ENCODE measurements around the gene C10orf90. TPM values are rescaled to one million over a fixed set of nuclear protein-coding genes. Genes with fewer than 3 reads are reported as not detected.

The C10orf90 gene
- total RNA-seq, 1 experiment from 2014 or later, result 0.18 TPM

DNA sequence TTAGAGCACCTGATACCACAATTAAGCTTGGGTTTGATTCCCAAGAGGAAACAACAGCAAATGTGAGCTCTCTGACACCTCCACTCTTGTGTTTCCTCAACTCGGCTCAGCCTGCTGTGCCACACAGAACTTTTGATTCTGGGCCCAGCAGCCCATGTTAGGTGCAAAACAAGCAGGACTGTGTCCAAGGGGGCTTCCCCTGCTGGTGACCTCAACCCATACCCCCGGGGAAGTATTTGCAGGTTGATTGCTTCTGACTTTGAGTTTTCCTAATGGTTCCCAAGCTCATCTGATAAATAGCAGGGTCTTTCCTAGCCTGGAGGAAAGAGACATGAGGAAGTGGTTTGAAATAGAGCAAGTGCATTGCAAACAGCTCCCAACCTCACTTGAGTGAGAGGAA lies 238.7 kb downstream of the C10orf90 start:
- H3F3A ChIP-seq (ENCODE audit: low read length, unreplicated experiment), result no peaks in the 10 kb centered on the region
- H3K9ac ChIP-seq (ENCODE audit: low read length), result no peak overlapping the region
- intact Hi-C loops (cut with micrococcal nuclease), result no loop called here
- H3K79me2 ChIP-seq (ENCODE audit: low read length), result no peaks in the 10 kb centered on the region
- H3K36me3 ChIP-seq (ENCODE audit: low read depth, low read length), result no peaks in the 10 kb centered on the region
- BruUV-seq (replicated peaks), result no TSS peak
- ATAC-seq (no peak), DNase-seq (no peak)
- H3K4me3 ChIP-seq (ENCODE audit: low read length), result no peak overlapping the region
- no peaks in the 10 kb centered on the region for H3K9me2 ChIP-seq (replicated peaks; ENCODE audit: low read length)
- peaks cover 16% of the 10 kb centered on the region for H3K4me1 ChIP-seq (ENCODE audit: insufficient read depth, low read length)
- POLR2A ChIA-PET (ENCODE audit: unreplicated experiment), result no interaction called here
- no peak overlapping the region for H3K27ac ChIP-seq (ENCODE audit: low read length)
- no peak for TF ChIP-seq EZH2 (IDR thresholded peaks at IDR 0.05; ENCODE audit: low read length, unreplicated experiment)
- TF ChIP-seq EZH2phosphoT487 (IDR thresholded peaks at IDR 0.05; ENCODE audit: borderline replicate concordance, low read length), result no peak
- TF ChIP-seq, protein P1, sequence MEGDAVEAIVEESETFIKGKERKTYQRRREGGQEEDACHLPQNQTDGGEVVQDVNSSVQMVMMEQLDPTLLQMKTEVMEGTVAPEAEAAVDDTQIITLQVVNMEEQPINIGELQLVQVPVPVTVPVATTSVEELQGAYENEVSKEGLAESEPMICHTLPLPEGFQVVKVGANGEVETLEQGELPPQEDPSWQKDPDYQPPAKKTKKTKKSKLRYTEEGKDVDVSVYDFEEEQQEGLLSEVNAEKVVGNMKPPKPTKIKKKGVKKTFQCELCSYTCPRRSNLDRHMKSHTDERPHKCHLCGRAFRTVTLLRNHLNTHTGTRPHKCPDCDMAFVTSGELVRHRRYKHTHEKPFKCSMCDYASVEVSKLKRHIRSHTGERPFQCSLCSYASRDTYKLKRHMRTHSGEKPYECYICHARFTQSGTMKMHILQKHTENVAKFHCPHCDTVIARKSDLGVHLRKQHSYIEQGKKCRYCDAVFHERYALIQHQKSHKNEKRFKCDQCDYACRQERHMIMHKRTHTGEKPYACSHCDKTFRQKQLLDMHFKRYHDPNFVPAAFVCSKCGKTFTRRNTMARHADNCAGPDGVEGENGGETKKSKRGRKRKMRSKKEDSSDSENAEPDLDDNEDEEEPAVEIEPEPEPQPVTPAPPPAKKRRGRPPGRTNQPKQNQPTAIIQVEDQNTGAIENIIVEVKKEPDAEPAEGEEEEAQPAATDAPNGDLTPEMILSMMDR (conservative IDR thresholded peaks at IDR 0.05; ENCODE audit: low read depth, low read length), result no peak
- H3K4me2 ChIP-seq (ENCODE audit: low read length), result no peak overlapping the region
- CTCF ChIA-PET, result no interaction called here
- no peak overlapping the region for H2AFZ ChIP-seq (ENCODE audit: low read length)
- no peaks in the 10 kb centered on the region for H4K20me1 ChIP-seq (ENCODE audit: low read length)
- no peaks in the 10 kb centered on the region for H3K9me3 ChIP-seq (ENCODE audit: low read length)
- no peaks in the 10 kb centered on the region for H3K27me3 ChIP-seq (ENCODE audit: low read length)

DNA sequence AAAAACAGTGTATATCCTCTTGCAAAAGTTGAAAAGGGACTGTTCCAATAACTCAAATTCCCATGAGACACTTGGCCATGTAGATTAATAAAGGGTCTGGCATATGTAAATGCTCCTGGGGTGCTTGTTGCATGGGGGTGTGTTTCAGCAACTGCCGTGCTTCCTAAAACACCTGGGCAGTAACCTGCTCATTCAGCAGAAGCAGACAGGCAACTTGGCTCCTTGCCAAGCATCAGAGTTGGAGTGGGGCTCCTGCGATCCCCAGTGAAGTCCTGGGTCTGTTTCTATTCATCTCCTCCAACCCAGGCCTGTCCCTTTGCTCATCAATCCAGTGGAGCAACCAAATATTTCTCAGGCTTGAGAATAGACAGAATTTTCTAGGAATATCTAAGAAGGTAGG lies 240.0 kb downstream of the C10orf90 start:
- Histone ChIP-seq H3K4me3 (ENCODE audit: low read length) (no peak overlapping the region), H2AFZ (ENCODE audit: low read length) (no peak overlapping the region), H4K20me1 (ENCODE audit: low read length) (no peaks in the 10 kb centered on the region), H3K9me3 (ENCODE audit: low read length) (no peaks in the 10 kb centered on the region), H3K27me3 (ENCODE audit: low read length) (no peaks in the 10 kb centered on the region), H3K9me2 (replicated peaks; ENCODE audit: low read length) (no peaks in the 10 kb centered on the region), H3K27ac (ENCODE audit: low read length) (no peak overlapping the region), H3K79me2 (ENCODE audit: low read length) (no peaks in the 10 kb centered on the region), H3K9ac (ENCODE audit: low read length) (no peak overlapping the region), H3K4me1 (ENCODE audit: insufficient read depth, low read length) (peaks cover 16% of the 10 kb centered on the region), H3K36me3 (ENCODE audit: low read depth, low read length) (no peaks in the 10 kb centered on the region), H3K4me2 (ENCODE audit: low read length) (no peak overlapping the region), H3F3A (ENCODE audit: low read length, unreplicated experiment) (no peaks in the 10 kb centered on the region)
- DNase-seq (no peak), ATAC-seq (no peak)
- BruUV-seq (replicated peaks), result no TSS peak
- intact Hi-C loops (cut with micrococcal nuclease), result no loop called here
- TF ChIP-seq EZH2 (IDR thresholded peaks at IDR 0.05; ENCODE audit: low read length, unreplicated experiment) (no peak), EZH2phosphoT487 (IDR thresholded peaks at IDR 0.05; ENCODE audit: borderline replicate concordance, low read length) (no peak)
- TF ChIP-seq, protein P1 (conservative IDR thresholded peaks at IDR 0.05; ENCODE audit: low read depth, low read length), result no peak
- CTCF ChIA-PET, result no interaction called here
- POLR2A ChIA-PET (ENCODE audit: unreplicated experiment), result no interaction called here

DNA sequence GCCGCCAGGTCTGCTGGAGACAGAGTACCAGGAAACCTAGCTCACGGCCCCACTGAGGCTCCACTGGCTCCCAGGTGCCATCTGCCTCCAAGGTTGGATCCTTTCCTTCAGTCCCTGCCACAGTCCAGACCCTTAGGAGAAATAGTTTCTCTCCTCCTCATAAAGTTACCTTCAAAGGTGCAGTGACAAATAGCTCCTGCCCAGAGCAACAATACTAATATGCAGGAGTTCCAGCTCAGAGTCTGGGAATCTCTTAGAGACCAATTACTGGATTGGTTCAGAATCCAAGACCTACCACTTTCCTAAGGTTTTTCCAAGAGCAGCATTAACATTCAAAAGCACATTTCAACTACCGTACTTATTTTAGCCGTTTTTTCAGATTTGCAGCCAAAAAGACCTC lies 241.2 kb downstream of the C10orf90 start:
- CTCF ChIA-PET, result no interaction called here
- Histone ChIP-seq H3K27ac (ENCODE audit: low read length) (no peak overlapping the region), H3K4me2 (ENCODE audit: low read length) (no peak overlapping the region)

More for the DNA sequence above, 241.2 kb downstream of the C10orf90 start:
- H3K9ac ChIP-seq (ENCODE audit: low read length), result no peak overlapping the region
- TF ChIP-seq EZH2 (IDR thresholded peaks at IDR 0.05; ENCODE audit: low read length, unreplicated experiment), result no peak
- TF ChIP-seq, protein P1 (conservative IDR thresholded peaks at IDR 0.05; ENCODE audit: low read depth, low read length), result no peak
- no peak for TF ChIP-seq EZH2phosphoT487 (IDR thresholded peaks at IDR 0.05; ENCODE audit: borderline replicate concordance, low read length)
- no peaks in the 10 kb centered on the region for H3F3A ChIP-seq (ENCODE audit: low read length, unreplicated experiment)
- DNase-seq, result no peak
- no peak overlapping the region for H3K4me3 ChIP-seq (ENCODE audit: low read length)
- intact Hi-C loops (cut with micrococcal nuclease), result no loop called here
- POLR2A ChIA-PET (ENCODE audit: unreplicated experiment), result no interaction called here
- H3K4me1 ChIP-seq (ENCODE audit: insufficient read depth, low read length), result peaks cover 16% of the 10 kb centered on the region
- no peaks in the 10 kb centered on the region for H3K36me3 ChIP-seq (ENCODE audit: low read depth, low read length)
- H3K9me2 ChIP-seq (replicated peaks; ENCODE audit: low read length), result no peaks in the 10 kb centered on the region
- no TSS peak for BruUV-seq (replicated peaks)
- H4K20me1 ChIP-seq (ENCODE audit: low read length), result no peaks in the 10 kb centered on the region
- ATAC-seq, result no peak
- no peaks in the 10 kb centered on the region for H3K9me3 ChIP-seq (ENCODE audit: low read length)
- no peaks in the 10 kb centered on the region for H3K79me2 ChIP-seq (ENCODE audit: low read length)
- H3K27me3 ChIP-seq (ENCODE audit: low read length), result no peaks in the 10 kb centered on the region
- H2AFZ ChIP-seq (ENCODE audit: low read length), result no peak overlapping the region
